Measurements from ENCODE around the gene C20orf144. TPM values are rescaled to one million over a fixed set of nuclear protein-coding genes. Genes with fewer than 3 reads are reported as not detected.

The C20orf144 gene
- total RNA-seq, 4 donors from 2014 or later, result not detected

GRCh38 chr20:33702861-33703260 is 40.7 kb downstream of the C20orf144 start:
- peaks cover 0 to 43% (median 0%) of the 10 kb centered on the region in 3 donors for H3K36me3 ChIP-seq
- 63 to 67% methylated on average over 5 of the region's 5 CpGs for WGBS, 2 donors
- H3K4me1 ChIP-seq, result no peaks in the 10 kb centered on the region
- no peaks in the 10 kb centered on the region for H3K27me3 ChIP-seq
- H3K9me3 ChIP-seq, result no peaks in the 10 kb centered on the region
- DNase-seq (ENCODE audit: low spot score in 2 of 2), result no peak
- TF ChIP-seq POLR2A (IDR thresholded peaks at IDR 0.05) (no peak), EP300 (IDR thresholded peaks at IDR 0.05) (no peak), CTCF (IDR thresholded peaks at IDR 0.05) (no peak)
- no peak overlapping the region for H3K27ac ChIP-seq
- no peak overlapping the region for H3K4me3 ChIP-seq

DNA sequence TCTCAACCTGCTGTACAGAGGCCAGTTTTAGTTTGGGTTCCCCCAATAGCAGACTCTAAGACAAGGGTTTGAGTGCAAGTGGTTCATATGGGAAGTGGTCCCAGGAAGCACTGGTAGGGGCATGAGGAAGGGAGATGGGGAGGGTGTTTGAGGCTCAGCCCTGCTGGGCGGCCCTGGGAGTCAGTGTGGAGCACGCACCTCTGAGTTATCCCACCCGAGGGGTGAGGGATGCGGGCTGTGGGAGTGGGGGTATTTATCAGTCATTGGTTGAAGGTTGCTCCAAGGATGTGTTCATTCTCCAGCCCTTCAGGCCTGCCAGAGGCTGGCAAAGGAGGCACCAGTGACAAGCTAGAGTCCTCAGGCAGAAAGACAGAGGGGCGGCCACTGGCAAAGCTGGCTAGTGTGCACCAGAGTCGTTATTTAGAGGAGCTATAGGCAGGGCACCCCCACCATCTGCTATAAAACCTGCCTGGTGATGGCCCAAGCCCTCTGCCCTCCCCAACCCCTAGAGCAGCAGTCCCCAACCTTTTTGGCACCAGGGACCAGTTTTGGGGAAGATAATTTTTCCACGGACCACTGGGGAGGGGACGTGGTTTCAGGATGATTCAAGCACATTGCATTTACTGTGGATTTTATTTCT is 41.5 kb downstream of the C20orf144 start:
- no peaks in the 10 kb centered on the region for H3K4me1 ChIP-seq
- no peak overlapping the region for H3K4me3 ChIP-seq
- no peak for TF ChIP-seq CTCF (IDR thresholded peaks at IDR 0.05)
- TF ChIP-seq POLR2A (IDR thresholded peaks at IDR 0.05), result no peak
- TF ChIP-seq EP300 (IDR thresholded peaks at IDR 0.05), result no peak
- no peak for DNase-seq (ENCODE audit: low spot score in 2 of 2)
- H3K9me3 ChIP-seq, result no peaks in the 10 kb centered on the region
- H3K27me3 ChIP-seq, result no peaks in the 10 kb centered on the region
- WGBS, 2 donors, result 87 to 93% methylated on average over 7 to 8 of the region's 8 CpGs
- peaks cover 0 to 51% (median 0%) of the 10 kb centered on the region in 3 donors for H3K36me3 ChIP-seq
- no peak overlapping the region for H3K27ac ChIP-seq

GRCh38 chr20:33704197-33704924 is 42.2 kb downstream of the C20orf144 start:
- Histone ChIP-seq H3K27ac (no peak overlapping the region), H3K9me3 (no peaks in the 10 kb centered on the region), H3K36me3 (peaks cover 0 to 58% (median 0%) of the 10 kb centered on the region in 3 donors), H3K4me3 (no peak overlapping the region), H3K4me1 (no peaks in the 10 kb centered on the region), H3K27me3 (no peaks in the 10 kb centered on the region)
- TF ChIP-seq POLR2A (IDR thresholded peaks at IDR 0.05) (no peak), CTCF (IDR thresholded peaks at IDR 0.05) (no peak), EP300 (IDR thresholded peaks at IDR 0.05) (no peak)
- WGBS, 2 donors, result 92 to 97% methylated on average over 11 of the region's 11 CpGs
- DNase-seq (ENCODE audit: low spot score in 2 of 2), result no peak

DNA sequence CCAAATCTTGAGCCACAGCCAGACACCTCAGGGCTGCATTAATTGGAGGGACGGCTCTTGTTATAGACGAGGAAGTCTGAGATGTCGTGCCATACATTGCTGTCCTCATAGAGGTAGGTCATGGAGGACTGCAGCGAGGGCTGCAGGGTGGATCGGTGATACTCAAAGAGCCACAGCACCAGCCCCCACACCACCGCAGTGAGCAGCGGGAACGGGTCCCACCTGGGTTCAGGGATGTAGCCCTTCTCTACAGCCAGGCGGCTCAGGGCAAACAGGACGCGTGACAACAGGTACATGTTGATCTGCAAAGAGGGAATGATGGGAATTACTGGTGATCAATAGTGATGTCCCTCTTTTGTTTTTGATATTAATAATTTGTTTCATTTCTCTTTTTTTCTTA is 45.5 kb downstream of the C20orf144 start:
- no peaks in the 10 kb centered on the region for H3K4me1 ChIP-seq
- H3K36me3 ChIP-seq, result peaks cover 0 to 87% (median 0%) of the 10 kb centered on the region in 3 donors
- no peak for DNase-seq (ENCODE audit: low spot score in 2 of 2)
- no peaks in the 10 kb centered on the region for H3K27me3 ChIP-seq
- TF ChIP-seq POLR2A (IDR thresholded peaks at IDR 0.05) (no peak), CTCF (IDR thresholded peaks at IDR 0.05) (no peak)
- 88 to 89% methylated on average over 11 of the region's 11 CpGs for WGBS, 2 donors
- no peak overlapping the region for H3K4me3 ChIP-seq
- H3K9me3 ChIP-seq, result no peaks in the 10 kb centered on the region
- H3K27ac ChIP-seq, result no peak overlapping the region

GRCh38 chr20:33709398-33709797 is 47.3 kb downstream of the C20orf144 start:
- Histone ChIP-seq H3K27ac (no peak overlapping the region), H3K9me3 (no peaks in the 10 kb centered on the region), H3K36me3 (peaks cover 0 to 93% (median 0%) of the 10 kb centered on the region in 3 donors), H3K4me1 (no peaks in the 10 kb centered on the region), H3K27me3 (no peaks in the 10 kb centered on the region), H3K4me3 (no peak overlapping the region)
- TF ChIP-seq POLR2A (IDR thresholded peaks at IDR 0.05) (no peak), CTCF (IDR thresholded peaks at IDR 0.05) (no peak), EP300 (IDR thresholded peaks at IDR 0.05) (no peak)
- WGBS, 2 donors, result 90 to 93% methylated on average over 2 of the region's 2 CpGs
- DNase-seq (ENCODE audit: low spot score in 2 of 2), result no peak
